Breast epithelium (tissue), 3 donors: ENCODE results near the gene SERPINI1.

ENCODE experiments used
- CTCF ChIP-seq, 3 donors: fragments of 450-650 bp; IDR thresholded peaks; one replicate each; pipeline ENCODE4 v1.5.1; 2016 to 2017; ENCODE audit warnings: antibody characterized with exemption in 3 of 3, mild to moderate bottlenecking in 3 of 3, moderate library complexity in 3 of 3
- POLR2A ChIP-seq: fragments of 450-650 bp; IDR thresholded peaks from one replicate; pipeline ENCODE4 v1.6.1; 2016; ENCODE audit warnings: antibody characterized with exemption, mild to moderate bottlenecking, moderate library complexity
- POLR2AphosphoS5 ChIP-seq, 3 donors: sonication (generic); formaldehyde crosslinking; IDR thresholded peaks; one replicate each; pipeline ENCODE4 v1.6.1; 2017; ENCODE audit warnings: antibody characterized with exemption in 3 of 3

- TF ChIP-seq CTCF (IDR thresholded peaks at IDR 0.05) (no peak), POLR2AphosphoS5 (IDR thresholded peaks at IDR 0.05) (no peak), POLR2A (no peak)
These were observed 805 bp downstream of the SERPINI1 start for GRCh38 chr3:167736264-167736787.
